Pancreas (tissue), 10 donors: ENCODE measurements around the gene HBEGF. TPM values are rescaled to one million over a fixed set of nuclear protein-coding genes. Genes with fewer than 3 reads are reported as not detected.

Source experiments
- ATAC-seq, 4 donors: fragments of 200-7000 bp; cut with Tn5 transposase; one replicate each; pipeline versions ENCODE4 v1.8.0 to v1.9.1; 2020; ENCODE audit warnings: mild to moderate bottlenecking in 4 of 4, moderate library complexity in 4 of 4
- DNase-seq, 6 donors: peaks; one replicate each; pipeline ENCODE4 v3.0.0-alpha.2; 2020
- FAIRE-seq: peaks from 2 replicates; lab custom pipeline; 2012; peaks lifted over from hg19 to GRCh38; lab: Jason Lieb, UNC
- H3K27ac ChIP-seq, 4 donors: fragments of 200-600 bp; sonication (generic); 1 replicate in 3 of 4; 2 replicates in 1 of 4; pipeline versions ENCODE4 v1.5.0 to v1.8.0; 2020
- H3K27me3 ChIP-seq, 4 donors: fragments of 200-600 bp; one replicate each; pipeline ENCODE4 v1.8.0; 2021
- H3K36me3 ChIP-seq, 3 donors: fragments of 200-600 bp; sonication (generic) in 1 of 3; one replicate each; pipeline versions ENCODE4 v1.5.0 to v1.8.0; 2020 to 2021
- H3K4me1 ChIP-seq, 3 donors: fragments of 200-600 bp; one replicate each; pipeline ENCODE4 v1.8.0; 2021
- H3K4me3 ChIP-seq, 4 donors: fragments of 200-600 bp; sonication (generic) in 2 of 4; one replicate each; pipeline versions ENCODE4 v1.5.0 to v1.8.0; 2020 to 2021
- H3K9me3 ChIP-seq, 4 donors: fragments of 200-600 bp; one replicate each; pipeline ENCODE4 v1.8.0; 2021
- CTCF ChIP-seq, 4 donors: fragments of 200-600 bp; sonication (generic) in 3 of 4; IDR thresholded peaks; one replicate each; pipeline versions ENCODE4 v1.5.0 to v1.8.0; 2021; ENCODE audit warnings: antibody characterized with exemption in 4 of 4
- whole genome bisulfite sequencing, 2 donors: extraction: QIAGEN DNeasy Blood & Tissue Kit; methylation state at CpG; one replicate each; pipeline ENCODE4 v1.1.7; 2013; 5-methylcytosine and 5-hydroxymethylcytosine counted together
- intact Hi-C, 3 donors: fragments of 100-400 bp; cut with DNase I; formaldehyde crosslinking; loops; one replicate each; pipeline versions ENCODE4 v1.11.1 to v1.14.2; 2022
- polyA plus RNA-seq, 2 donors: library from polyadenylated mRNA; stranded (reverse); fragments of 200-250 nt; gene quantifications; one replicate each; pipeline ENCODE4 v1.2.3, GENCODE V29; 2013
- total RNA-seq, 6 donors: library from RNA; stranded (reverse); fragmentation: NEBNext Ultra II Directional in 4 of 6; extraction: Animal tissue kit (Norgen Biotek cat#: 25700) in 4 of 6; gene quantifications; one replicate each; pipeline versions ENCODE4 v1.2.1 to v1.2.4, GENCODE V29; 2021 to 2023
- donor health status: healthy with polysubstance abuse.
- donor health status: DM: no; HTN: no; CAD: no; lungs with moderate emphysema.
- donor health status: DM: no; HTN: no; CAD: no.
- donor health status: control.
- donor health status: control.
- donor health status: Bipolar disorder and iron deficiency.
- donor health status: DM: yes; HTN: yes; CAD: no.
- donor health status: DM: no; HTN: no; CAD: no.
- donor health status: DM: no; HTN: no; CAD: no.
- donor health status: DM: yes; HTN: yes; CAD: no.

The HBEGF gene
- total RNA-seq = 1 to 10 TPM in 5 of 6 donors, under 1 TPM in 1; 0.97 to 5.0 (median 1.7) TPM
- 1 to 10 TPM; 1.9 to 3.1 TPM for polyA plus RNA-seq

GRCh38 chr5:140346348-140347221, at the start of gene HBEGF:
Gene HBEGF, minus strand, starts transcription at chr5:140346603. Its CDS starts 275 bp downstream, at chr5:140346328.
- H3K27me3 ChIP-seq = no peaks in the 10 kb centered on the region
- H3K4me3 ChIP-seq = peak within 1 kb of the TSS; percentile 55 to 79 (median 63)
- peaks cover 0 to 18% (median 16%) of the 10 kb centered on the region in 3 donors for H3K4me1 ChIP-seq
- WGBS, 2 donors = 1% methylated on average over 53 to 72 of the region's 72 CpGs
- TF ChIP-seq CTCF (IDR thresholded peaks at IDR 0.05) = peak; percentile 17 to 55 (median 43)
- no peaks in the 10 kb centered on the region for H3K36me3 ChIP-seq
- peak within 1 kb of the TSS; percentile 53 to 76 (median 68) for H3K27ac ChIP-seq
- peak; percentile 83 to 95 (median 91) for DNase-seq
- no peaks in the 10 kb centered on the region for H3K9me3 ChIP-seq
- FAIRE-seq = no peak
- ATAC-seq = peak; percentile 87 to 92 (median 90)
- intact Hi-C loops = loop anchor here in 1 of 3 donors (5.0 kb wide), 2 partner anchors 104 to 174 kb away; no protein-coding TSS in a partner anchor

- ATAC-seq (no peak), FAIRE-seq (no peak), DNase-seq (no peak)
- Histone ChIP-seq H3K36me3 (no peaks in the 10 kb centered on the region), H3K4me3 (no peak overlapping the region), H3K9me3 (no peaks in the 10 kb centered on the region), H3K27ac (no peak overlapping the region), H3K4me1 (no peaks in the 10 kb centered on the region), H3K27me3 (no peaks in the 10 kb centered on the region)
- 89 to 95% methylated on average over 2 of the region's 2 CpGs for WGBS, 2 donors
- no peak for TF ChIP-seq CTCF (IDR thresholded peaks at IDR 0.05)
- intact Hi-C loops = no loop called here
Observed at GRCh38 chr5:140393738-140394137, 47.3 kb upstream of the HBEGF start.

- intact Hi-C loops = no loop called here
- Histone ChIP-seq H3K27me3 (no peaks in the 10 kb centered on the region), H3K27ac (no peak overlapping the region), H3K36me3 (no peaks in the 10 kb centered on the region), H3K4me3 (no peak overlapping the region), H3K4me1 (no peaks in the 10 kb centered on the region), H3K9me3 (no peaks in the 10 kb centered on the region)
- TF ChIP-seq CTCF (IDR thresholded peaks at IDR 0.05) = no peak
- ATAC-seq (no peak), FAIRE-seq (no peak), DNase-seq (no peak)
- 91 to 94% methylated on average over 1 of the region's 1 CpG for WGBS, 2 donors
Observed at GRCh38 chr5:140391732-140392131, 45.3 kb upstream of the HBEGF start.

GRCh38 chr5:140391312-140391711, 44.9 kb upstream of the HBEGF start:
- H3K4me3 ChIP-seq = no peak overlapping the region
- no peak for FAIRE-seq
- H3K27me3 ChIP-seq = no peaks in the 10 kb centered on the region
- no peaks in the 10 kb centered on the region for H3K9me3 ChIP-seq
- H3K4me1 ChIP-seq = no peaks in the 10 kb centered on the region
- no peaks in the 10 kb centered on the region for H3K36me3 ChIP-seq
- H3K27ac ChIP-seq = no peak overlapping the region
- DNase-seq = no peak
- intact Hi-C loops = no loop called here
- ATAC-seq = no peak
- no peak for TF ChIP-seq CTCF (IDR thresholded peaks at IDR 0.05)
- 86 to 90% methylated on average over 1 of the region's 1 CpG for WGBS, 2 donors

- no peak for FAIRE-seq
- no peak for TF ChIP-seq CTCF (IDR thresholded peaks at IDR 0.05)
- no peak for DNase-seq
- WGBS, 2 donors = 73 to 78% methylated on average over 2 of the region's 2 CpGs
- Histone ChIP-seq H3K4me1 (no peaks in the 10 kb centered on the region), H3K4me3 (no peak overlapping the region), H3K27ac (no peak overlapping the region), H3K36me3 (no peaks in the 10 kb centered on the region), H3K9me3 (no peaks in the 10 kb centered on the region), H3K27me3 (no peaks in the 10 kb centered on the region)
- intact Hi-C loops = no loop called here
- peak in 1 of 4 donors; percentile 45 for ATAC-seq
Observed at GRCh38 chr5:140388052-140388451, 41.6 kb upstream of the HBEGF start.
